ENCODE measurements around the gene GJD4. TPM values are rescaled to one million over a fixed set of nuclear protein-coding genes. Genes with fewer than 3 reads are reported as not detected.

GJD4 gene
- polyA plus RNA-seq, 4 donors: 0.08 TPM; not detected in 3

DNA sequence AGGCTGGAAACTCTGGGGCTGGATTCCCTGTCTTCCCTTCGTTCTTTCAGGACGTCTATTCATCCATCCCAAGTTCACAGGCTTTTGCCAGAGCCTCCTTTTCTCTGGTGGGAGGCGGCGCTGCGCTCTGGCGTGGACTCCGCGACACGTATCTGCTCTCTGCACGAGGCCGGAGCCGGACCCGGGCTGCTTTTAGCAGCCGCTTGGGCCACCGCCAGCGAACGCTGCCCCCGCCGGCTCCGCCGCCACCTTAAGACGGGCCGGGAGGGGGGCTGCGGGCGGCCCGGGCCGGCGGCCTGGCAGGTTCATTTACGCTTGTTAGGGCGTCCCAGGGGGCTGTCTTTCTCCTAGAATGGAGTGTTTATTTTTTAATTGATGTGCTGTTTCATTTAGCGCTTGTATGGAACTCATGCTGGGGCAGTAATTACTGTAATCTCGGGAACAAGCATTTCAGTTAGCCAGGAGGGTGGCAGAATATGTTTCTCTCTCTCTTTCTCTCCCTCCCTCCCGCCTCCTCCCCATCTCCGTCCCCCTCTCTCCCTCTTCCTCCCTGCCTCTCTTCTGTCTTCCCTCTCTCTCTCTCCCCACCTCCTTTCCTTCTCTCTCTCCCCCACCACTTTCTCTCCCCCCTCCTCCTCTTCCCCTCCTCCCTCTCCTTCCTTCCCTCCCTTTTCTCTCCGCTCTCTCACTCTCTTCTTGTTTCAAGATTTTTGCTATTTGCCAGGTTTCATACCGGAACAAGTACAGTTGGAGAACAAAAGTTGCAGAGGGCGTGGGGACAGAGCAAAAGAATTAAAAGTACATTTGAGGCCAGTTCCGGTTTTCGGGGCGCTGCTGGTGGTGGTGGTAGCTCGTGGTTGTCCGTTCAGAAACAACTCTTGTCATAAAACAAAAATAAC lies 38.3 kb downstream of the GJD4 start:
- peak in 1 of 4 donors; percentile 54 for DNase-seq (ENCODE audit: low read depth in 4 of 4, low spot score in 3 of 4)

DNA sequence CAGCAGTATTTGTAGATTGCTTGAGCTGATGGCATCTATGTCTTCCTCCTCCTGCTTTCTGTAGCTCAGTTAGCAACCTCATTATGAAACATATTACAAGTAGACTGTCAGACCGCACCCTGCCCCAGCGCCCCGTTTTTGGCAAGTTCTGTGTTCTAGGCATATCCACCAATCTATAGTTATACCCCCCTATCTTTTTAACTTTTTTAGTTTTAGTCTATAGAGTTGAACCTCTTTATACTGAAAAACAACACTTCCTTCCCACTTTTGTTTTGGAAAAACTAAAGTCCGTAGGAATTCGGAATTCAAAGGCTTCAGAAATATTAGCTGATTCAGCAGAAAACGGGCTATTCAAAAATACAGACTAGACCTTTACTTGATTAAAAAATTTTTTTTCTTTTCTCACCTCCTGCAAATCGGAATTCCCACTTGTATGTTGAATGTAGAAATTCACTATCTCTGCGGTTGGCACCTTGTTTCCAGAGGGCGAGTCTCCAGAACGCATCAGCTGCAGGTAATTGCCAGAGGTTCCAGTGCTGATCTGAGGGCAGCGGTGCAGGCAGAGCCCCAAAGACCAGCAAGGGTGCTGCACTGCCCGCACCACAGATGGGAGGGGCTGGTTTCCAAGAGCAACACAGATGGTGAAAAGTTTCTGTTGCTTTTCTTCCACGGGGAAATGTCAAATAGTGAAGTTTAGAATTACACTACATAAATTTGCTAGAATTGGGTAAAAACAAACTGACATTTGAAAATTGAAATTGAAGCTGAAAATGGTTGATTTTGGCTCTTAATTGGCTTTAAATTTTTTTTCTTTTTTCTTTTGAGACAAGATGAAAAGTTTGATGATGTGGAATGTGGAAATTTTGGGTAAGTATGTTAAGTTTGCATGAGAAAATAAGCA lies 39.2 kb downstream of the GJD4 start:
- DNase-seq (ENCODE audit: low read depth in 4 of 4, low spot score in 3 of 4): no peak

DNA sequence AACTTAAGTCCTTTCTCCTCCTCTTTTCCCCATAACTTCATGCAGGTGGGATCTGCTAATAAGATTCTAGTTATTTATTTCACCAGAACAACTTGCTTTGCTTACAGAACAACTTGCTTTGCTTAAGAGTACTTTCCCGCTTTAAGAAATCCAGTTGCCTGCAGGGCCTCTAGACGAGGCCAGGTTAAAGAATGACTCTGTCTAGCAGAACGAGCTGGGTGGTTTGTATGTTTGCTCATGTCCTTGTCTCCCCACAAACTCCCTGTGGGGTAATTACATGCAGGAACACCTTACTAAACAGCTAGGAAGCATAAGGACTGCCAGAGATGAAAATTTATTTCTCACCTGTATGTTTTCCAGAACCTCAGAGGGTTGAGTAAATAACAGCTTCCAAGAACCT lies 45.8 kb downstream of the GJD4 start:
- no peak for DNase-seq (ENCODE audit: low read depth in 4 of 4, low spot score in 3 of 4)

DNA sequence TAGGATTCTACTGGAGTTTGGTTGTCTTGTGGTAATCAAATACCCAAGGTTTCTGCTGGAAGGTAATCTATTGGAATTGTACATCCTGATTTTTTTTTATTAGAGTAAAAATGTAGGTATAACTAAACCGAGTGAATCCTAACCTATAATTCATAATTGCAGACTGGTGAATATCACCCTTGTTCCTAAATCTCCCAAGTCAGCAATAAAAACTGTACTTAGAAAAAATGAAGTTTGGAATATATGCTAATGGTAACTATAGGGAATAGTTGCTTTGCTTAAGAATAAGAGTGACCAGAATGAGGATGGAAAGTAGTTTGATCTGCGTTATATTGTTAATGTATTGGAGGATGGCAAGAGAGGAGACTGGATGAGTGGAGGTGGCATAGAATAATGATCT lies 47.7 kb downstream of the GJD4 start:
- DNase-seq (ENCODE audit: low read depth in 4 of 4, low spot score in 3 of 4): no peak

DNA sequence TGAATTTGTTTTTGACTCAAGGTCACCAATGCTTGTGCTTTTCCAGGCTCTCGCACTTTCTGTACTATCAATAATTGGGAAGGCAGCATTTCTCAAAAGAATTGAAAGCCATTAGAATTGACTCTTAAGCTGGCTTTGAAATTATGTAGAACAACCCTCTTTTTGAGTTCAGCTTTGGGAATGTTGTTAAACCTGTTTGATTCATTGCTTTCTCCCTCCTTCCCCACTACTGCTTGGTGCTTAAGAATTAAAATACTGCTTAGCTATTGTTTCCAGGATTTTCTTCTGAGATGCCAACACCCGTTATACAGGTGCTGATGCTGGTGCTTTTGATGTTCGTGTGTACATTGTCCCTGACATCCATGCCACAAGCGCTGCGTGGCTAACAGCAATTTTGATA lies 52.5 kb downstream of the GJD4 start:
- no peak for DNase-seq (ENCODE audit: low read depth in 4 of 4, low spot score in 3 of 4)

Other genes with a start within 250 kb of the GJD4 start
- 10 to 100 TPM; 11.9 to 17.5 (median 15.1) TPM for gene FZD8, start 37.0 kb downstream of the GJD4 start, polyA plus RNA-seq (ENCODE audit: insufficient read length in 4 of 4)